Measurements from ENCODE around the gene BCAS3.

DNA sequence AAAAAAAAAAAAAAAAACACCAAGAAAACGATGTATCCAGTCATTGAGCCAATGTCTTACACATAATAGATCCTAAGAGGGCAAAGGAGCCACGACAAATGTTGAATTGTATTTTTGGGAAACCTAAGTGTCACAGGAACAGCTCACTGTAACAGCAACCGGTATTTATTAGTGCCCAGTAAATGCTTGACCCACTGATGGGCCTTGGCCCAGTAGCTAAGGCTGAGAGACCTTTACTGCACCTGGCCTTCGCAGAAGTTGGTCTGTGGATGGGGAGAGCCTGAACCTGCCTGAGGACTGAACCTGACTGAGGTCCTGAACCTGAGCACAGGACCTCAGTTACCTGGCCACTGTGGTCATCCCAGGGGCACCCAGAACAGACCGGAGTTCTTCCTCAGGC is 657.0 kb downstream of the BCAS3 start:
- TF ChIP-seq YY1 (IDR thresholded peaks at IDR 0.05) = no peak
- TF ChIP-seq, protein P1, sequence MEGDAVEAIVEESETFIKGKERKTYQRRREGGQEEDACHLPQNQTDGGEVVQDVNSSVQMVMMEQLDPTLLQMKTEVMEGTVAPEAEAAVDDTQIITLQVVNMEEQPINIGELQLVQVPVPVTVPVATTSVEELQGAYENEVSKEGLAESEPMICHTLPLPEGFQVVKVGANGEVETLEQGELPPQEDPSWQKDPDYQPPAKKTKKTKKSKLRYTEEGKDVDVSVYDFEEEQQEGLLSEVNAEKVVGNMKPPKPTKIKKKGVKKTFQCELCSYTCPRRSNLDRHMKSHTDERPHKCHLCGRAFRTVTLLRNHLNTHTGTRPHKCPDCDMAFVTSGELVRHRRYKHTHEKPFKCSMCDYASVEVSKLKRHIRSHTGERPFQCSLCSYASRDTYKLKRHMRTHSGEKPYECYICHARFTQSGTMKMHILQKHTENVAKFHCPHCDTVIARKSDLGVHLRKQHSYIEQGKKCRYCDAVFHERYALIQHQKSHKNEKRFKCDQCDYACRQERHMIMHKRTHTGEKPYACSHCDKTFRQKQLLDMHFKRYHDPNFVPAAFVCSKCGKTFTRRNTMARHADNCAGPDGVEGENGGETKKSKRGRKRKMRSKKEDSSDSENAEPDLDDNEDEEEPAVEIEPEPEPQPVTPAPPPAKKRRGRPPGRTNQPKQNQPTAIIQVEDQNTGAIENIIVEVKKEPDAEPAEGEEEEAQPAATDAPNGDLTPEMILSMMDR (IDR thresholded peaks at IDR 0.05; ENCODE audit: low read depth, low read length, missing input control) = no peak
